Hepatocyte (in vitro differentiated cells): ENCODE measurements around the gene TNFSF4. TPM values are rescaled to one million over a fixed set of nuclear protein-coding genes. Genes with fewer than 3 reads are reported as not detected.
A peak's percentile ranks its signal among the peaks of the same experiment; 100 is the strongest.

Experiments
- DNase-seq: peaks from one replicate; pipeline ENCODE4 v3.0.0-alpha.2; 2016; ENCODE audit warnings: low spot score
- H2AFZ ChIP-seq: fragments of 200-600 bp; sonication (generic); 2 replicates; pipeline ENCODE4 v1.6.0; 2016; ENCODE audit warnings: antibody characterized with exemption, mild to moderate bottlenecking
- H3K27ac ChIP-seq: fragments of 200-600 bp; sonication (generic); 2 replicates; pipeline ENCODE4 v1.5.1; 2016; ENCODE audit warnings: mild to moderate bottlenecking
- H3K27me3 ChIP-seq: fragments of 200-600 bp; sonication (generic); 2 replicates; pipeline ENCODE4 v1.6.1; 2016
- H3K36me3 ChIP-seq: fragments of 200-600 bp; sonication (generic); replicated peaks from 2 replicates; pipeline ENCODE4 v1.5.1; 2016; ENCODE audit warnings: low read depth; ENCODE audit not compliant: insufficient read depth
- H3K4me1 ChIP-seq: fragments of 200-600 bp; sonication (generic); 2 replicates; pipeline ENCODE4 v1.5.1; 2016; ENCODE audit warnings: mild to moderate bottlenecking, moderate library complexity; ENCODE audit not compliant: insufficient read depth
- H3K4me2 ChIP-seq: fragments of 200-600 bp; sonication (generic); 2 replicates; pipeline ENCODE4 v1.6.0; 2016
- H3K4me3 ChIP-seq: fragments of 200-600 bp; sonication (generic); 2 replicates; pipeline ENCODE4 v1.5.1; 2016; ENCODE audit warnings: mild to moderate bottlenecking
- H3K79me2 ChIP-seq: fragments of 200-600 bp; sonication (generic); 2 replicates; pipeline ENCODE4 v1.6.0; 2017; ENCODE audit warnings: mild to moderate bottlenecking
- H3K9me2 ChIP-seq: fragments of 200-600 bp; sonication (generic); replicated peaks from 2 replicates; pipeline ENCODE4 v1.6.0; 2017; ENCODE audit warnings: mild to moderate bottlenecking; ENCODE audit not compliant: insufficient read depth
- H3K9me3 ChIP-seq: fragments of 200-600 bp; sonication (generic); 2 replicates; pipeline ENCODE4 v1.5.1; 2016; ENCODE audit warnings: low read depth, mild to moderate bottlenecking
- H4K20me1 ChIP-seq: fragments of 200-600 bp; sonication (generic); 2 replicates; pipeline ENCODE4 v1.6.0; 2016; ENCODE audit warnings: mild to moderate bottlenecking; ENCODE audit not compliant: insufficient read depth, poor library complexity, severe bottlenecking
- CTCF ChIP-seq: fragments of 200-600 bp; sonication (generic); IDR thresholded peaks from 2 replicates; pipeline ENCODE4 v1.5.1; 2016; ENCODE audit warnings: antibody characterized with exemption, mild to moderate bottlenecking; ENCODE audit not compliant: poor library complexity
- EZH2 ChIP-seq: fragments of 200-600 bp; sonication (generic); IDR thresholded peaks from 2 replicates; pipeline ENCODE4 v1.6.1; 2016; ENCODE audit warnings: antibody characterized with exemption, mild to moderate bottlenecking, borderline replicate concordance
- EZH2phosphoT487 ChIP-seq: fragments of 200-600 bp; sonication (generic); IDR thresholded peaks from one replicate; pipeline ENCODE4 v1.6.1; 2018; ENCODE audit warnings: antibody characterized with exemption, mild to moderate bottlenecking, low read depth, moderate library complexity; ENCODE audit not compliant: unreplicated experiment, severe bottlenecking
- WGBS: methylation state at CpG from one replicate; pipeline ENCODE4 v1.1.6; 2016; ENCODE audit warnings: low lambda C conversion rate; ENCODE audit errors: missing lambda C conversion rate; 5-methylcytosine and 5-hydroxymethylcytosine counted together
- polyA plus RNA-seq: library from polyadenylated mRNA; unstranded; fragments of >200 nt; fragmentation: Nextera tagmentation; extraction: Ambion mirVana; gene quantifications from 2 replicates; pipeline ENCODE4 v1.2.1, GENCODE V29; 2016
- total RNA-seq: library from RNA; depleted of rRNA; stranded (reverse); fragments of >200 nt; gene quantifications from 2 replicates; pipeline ENCODE4 v1.2.3, GENCODE V29; 2014

The TNFSF4 gene
- total and polyA plus RNA-seq, 2 experiments from 2014 or later = 0.80 to 3.9 TPM

- peak overlapping the region; percentile 58 for H3K4me2 ChIP-seq
- no peaks in the 10 kb centered on the region for H3K79me2 ChIP-seq
- peaks cover 31% of the 10 kb centered on the region for H3K4me1 ChIP-seq
- H3K9me2 ChIP-seq = no peaks in the 10 kb centered on the region
- peak overlapping the region; percentile 81 for H3K27ac ChIP-seq
- H3K27me3 ChIP-seq = no peaks in the 10 kb centered on the region
- no peaks in the 10 kb centered on the region for H4K20me1 ChIP-seq
- WGBS = 58% methylated on average over 2 of the region's 2 CpGs
- TF ChIP-seq EZH2 (no peak), EZH2phosphoT487 (no peak), CTCF (no peak)
- no peak for DNase-seq
- no peaks in the 10 kb centered on the region for H3K9me3 ChIP-seq
- H3K36me3 ChIP-seq = no peaks in the 10 kb centered on the region
- H3K4me3 ChIP-seq = no peak overlapping the region
- no peak overlapping the region for H2AFZ ChIP-seq
These were observed 3.2 kb upstream of the TNFSF4 start for GRCh38 chr1:173210283-173210682.

GRCh38 chr1:173208868-173209267 lies 1.7 kb upstream of the TNFSF4 start:
- 71% methylated on average over 4 of the region's 4 CpGs for WGBS
- H3K4me1 ChIP-seq = peaks cover 31% of the 10 kb centered on the region
- no peaks in the 10 kb centered on the region for H3K79me2 ChIP-seq
- H3K36me3 ChIP-seq = no peaks in the 10 kb centered on the region
- H3K9me2 ChIP-seq = no peaks in the 10 kb centered on the region
- H3K27me3 ChIP-seq = no peaks in the 10 kb centered on the region
- no peaks in the 10 kb centered on the region for H3K9me3 ChIP-seq
- H3K27ac ChIP-seq = no peak overlapping the region
- no peak overlapping the region for H2AFZ ChIP-seq
- DNase-seq = no peak
- TF ChIP-seq EZH2phosphoT487 (no peak), EZH2 (no peak), CTCF (no peak)
- no peak overlapping the region for H3K4me2 ChIP-seq
- no peak overlapping the region for H3K4me3 ChIP-seq
- H4K20me1 ChIP-seq = no peaks in the 10 kb centered on the region

- no peaks in the 10 kb centered on the region for H3K9me2 ChIP-seq
- no peaks in the 10 kb centered on the region for H3K9me3 ChIP-seq
- TF ChIP-seq EZH2phosphoT487 (no peak), EZH2 (no peak), CTCF (no peak)
- H3K79me2 ChIP-seq = no peaks in the 10 kb centered on the region
- no peaks in the 10 kb centered on the region for H4K20me1 ChIP-seq
- DNase-seq = no peak
- H3K27ac ChIP-seq = no peak overlapping the region
- no peak overlapping the region for H3K4me3 ChIP-seq
- 85% methylated on average over 1 of the region's 1 CpG for WGBS
- no peak overlapping the region for H2AFZ ChIP-seq
- H3K4me1 ChIP-seq = peaks cover 31% of the 10 kb centered on the region
- H3K27me3 ChIP-seq = no peaks in the 10 kb centered on the region
- H3K4me2 ChIP-seq = no peak overlapping the region
- H3K36me3 ChIP-seq = no peaks in the 10 kb centered on the region
These were observed 1.0 kb upstream of the TNFSF4 start for GRCh38 chr1:173208146-173208545.
